ENCODE results near the gene PRPF6. TPM values are rescaled to one million over a fixed set of nuclear protein-coding genes. Genes with fewer than 3 reads are reported as not detected.
"Not testable (repeated sequence)": the region's sequence is repeated elsewhere in the genome, so short reads cannot be mapped to it uniquely, and the experiment has no call there.

The PRPF6 gene
- total RNA-seq, 1 donor, result 116 TPM

DNA sequence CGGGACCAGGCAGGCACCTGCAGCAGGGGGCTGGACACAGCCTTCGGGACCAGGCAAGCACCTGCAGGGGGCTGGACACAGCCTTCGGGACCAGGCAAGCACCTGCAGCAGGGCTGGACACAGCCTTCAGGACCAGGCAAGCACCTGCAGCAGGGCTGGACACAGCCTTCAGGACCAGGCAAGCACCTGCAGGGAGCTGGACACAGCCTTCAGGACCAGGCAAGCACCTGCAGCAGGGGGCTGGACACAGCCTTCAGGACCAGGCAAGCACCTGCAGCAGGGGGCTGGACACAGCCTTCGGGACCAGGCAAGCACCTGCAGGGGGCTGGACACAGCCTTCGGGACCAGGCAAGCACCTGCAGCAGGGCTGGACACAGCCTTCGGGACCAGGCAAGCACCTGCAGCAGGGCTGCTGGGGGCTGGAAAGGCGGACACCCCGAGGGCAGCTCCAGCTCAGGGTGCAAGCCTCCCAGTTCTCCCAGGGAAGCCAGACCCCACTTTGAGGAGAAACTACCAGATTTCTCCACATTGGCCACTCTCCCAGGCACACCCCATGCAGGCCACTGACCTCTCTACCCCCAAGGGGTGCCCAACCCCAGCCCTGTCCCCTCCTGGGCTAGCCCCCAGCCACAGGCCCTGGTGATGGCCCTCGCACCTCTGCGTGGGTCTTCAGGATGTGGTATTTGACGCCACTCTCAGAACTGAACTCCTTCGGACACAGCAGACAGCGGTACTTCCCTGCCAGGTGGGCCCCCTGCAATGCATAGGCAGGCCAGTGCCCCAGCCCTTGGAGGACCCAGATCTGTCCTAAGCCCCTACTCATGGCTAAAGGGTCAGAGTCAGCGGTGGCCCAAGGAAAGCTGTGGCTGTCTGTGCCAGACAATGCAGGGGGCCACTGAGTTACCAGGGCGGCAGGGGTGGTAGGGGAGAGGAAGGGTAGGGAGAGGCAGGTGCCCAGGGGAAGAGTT is 20.0 kb upstream of the PRPF6 start:
- not testable (repeated sequence) for DNase-seq (ENCODE audit: low read depth in 2 of 3, low spot score in 2 of 3)

DNA sequence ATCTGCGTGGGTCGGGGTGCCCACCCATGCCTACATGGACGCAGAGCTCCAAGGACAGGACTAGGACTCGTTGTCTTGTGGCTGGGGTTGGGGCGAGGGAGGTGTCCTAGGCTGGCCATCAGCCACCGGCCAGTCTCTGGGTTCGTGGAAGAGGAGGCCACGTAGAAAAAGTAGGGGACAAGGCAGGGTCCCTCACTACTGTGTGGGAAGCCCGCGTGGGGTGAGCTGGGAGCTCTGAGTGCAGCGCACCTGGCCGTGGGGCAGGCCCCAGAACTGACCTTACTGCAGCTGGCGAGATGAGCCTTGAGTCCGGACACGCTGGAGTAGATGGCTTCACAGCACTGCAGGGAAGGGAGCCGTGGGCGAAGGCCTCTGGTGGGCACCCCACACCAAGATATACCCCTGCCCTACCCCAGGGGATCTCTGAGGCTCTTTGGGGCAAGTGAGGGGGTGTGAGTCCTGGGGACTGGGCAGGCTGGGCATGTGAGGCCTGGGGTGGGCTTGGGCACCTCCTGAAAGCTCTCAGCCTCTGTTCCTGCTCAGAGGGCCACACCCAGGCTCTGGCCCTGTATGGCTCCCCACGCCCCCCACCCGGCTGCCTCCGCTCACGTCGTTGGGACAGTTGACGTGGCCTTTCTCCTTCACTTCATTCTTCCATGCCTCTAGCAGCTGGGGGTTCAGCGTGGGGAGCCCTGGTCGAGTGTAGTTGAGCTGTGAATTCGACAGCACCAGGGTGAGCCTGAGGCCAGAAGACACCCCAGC is 19.1 kb upstream of the PRPF6 start:
- no peak for DNase-seq (ENCODE audit: low read depth in 2 of 3, low spot score in 2 of 3)

DNA sequence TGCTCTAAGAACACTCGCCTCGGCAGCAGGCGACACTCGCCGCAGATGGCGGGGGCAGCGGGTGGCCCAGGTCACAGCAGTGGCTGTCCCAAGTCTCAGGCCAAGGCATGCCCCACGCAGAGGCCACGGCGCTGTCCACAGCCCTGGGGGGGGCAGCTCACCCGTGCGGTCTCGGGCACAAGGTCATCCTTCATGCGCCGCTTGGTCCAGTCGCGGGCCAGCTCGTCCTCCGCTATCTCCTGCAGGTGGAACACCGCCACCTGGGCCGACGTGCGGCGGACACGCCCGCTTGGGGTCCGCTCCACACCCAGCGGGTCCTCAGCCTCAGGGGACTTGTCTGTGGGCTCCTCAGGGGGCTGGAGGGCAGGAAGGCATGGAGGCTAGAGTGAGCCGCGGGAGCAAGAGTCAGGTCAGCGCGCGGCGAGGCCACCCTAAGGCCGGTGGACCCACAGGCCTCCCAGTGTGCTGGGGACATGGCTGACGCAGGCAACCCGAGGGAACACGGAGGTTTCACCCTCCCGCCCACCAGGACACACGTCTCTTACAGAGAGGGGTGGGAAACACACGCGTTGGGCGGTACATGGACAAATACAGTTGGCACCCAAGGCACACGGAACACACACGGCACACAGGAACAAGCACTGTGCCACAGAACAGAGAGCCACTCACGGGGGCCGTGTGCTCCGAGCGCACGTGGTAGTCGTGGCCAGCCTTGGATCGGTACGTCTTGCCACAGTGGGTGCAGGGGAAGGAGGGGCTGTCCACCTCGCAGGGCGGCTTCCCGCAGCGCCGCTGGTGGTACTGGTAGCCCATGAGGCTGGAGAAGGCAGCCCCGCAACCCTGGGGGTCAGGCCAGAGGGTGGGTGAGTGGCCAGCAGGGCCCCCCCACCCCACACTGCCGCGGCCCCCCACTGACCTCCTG is 18.2 kb upstream of the PRPF6 start:
- no peak for DNase-seq (ENCODE audit: low read depth in 2 of 3, low spot score in 2 of 3)

DNA sequence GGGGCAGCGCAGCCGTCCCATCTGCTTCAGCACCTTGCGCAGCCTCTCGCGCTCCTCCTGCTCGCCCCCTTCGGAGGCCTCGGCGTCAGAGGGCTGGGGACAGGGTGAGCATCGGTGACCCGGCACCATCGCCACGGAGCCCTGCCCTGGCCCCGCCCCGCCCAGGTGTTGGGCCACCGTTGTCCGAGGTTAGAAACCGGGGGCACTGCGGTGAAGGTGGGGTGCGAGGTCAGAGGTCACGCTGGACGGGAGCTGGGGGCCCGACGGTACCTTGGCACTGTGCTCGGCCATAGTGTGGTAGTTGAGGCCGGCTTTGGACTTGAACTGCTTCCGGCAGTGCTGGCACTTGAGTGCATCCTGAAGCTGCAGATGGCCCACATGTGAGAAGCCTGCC is 17.6 kb upstream of the PRPF6 start:
- DNase-seq (ENCODE audit: low read depth in 2 of 3, low spot score in 2 of 3), result no peak

DNA sequence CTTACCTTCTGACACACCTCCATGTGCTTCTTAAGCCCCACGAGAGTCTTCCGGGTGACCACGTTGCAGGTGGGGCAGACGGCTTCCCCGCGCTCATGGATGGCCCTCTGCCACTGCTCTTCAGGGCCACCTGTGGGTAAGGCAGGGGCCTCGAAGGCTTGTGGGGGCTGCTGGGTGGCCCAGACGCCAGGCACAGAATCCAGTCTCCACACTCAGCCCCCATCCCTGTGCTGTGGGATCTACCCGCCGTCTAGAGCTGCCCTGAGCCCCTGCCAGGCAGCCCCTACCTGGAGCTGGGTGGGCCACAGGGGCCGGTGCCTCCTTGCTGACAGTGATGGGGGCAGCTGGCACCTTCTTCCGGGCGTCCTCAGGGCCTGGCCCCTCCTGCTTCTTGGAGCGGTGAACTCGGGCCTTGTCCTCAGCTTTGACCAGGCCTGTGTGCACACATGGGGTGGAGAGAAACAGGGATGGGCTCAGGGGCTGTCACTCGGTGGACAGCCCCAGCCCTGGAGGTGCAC is 17.1 kb upstream of the PRPF6 start:
- no peak for DNase-seq (ENCODE audit: low read depth in 2 of 3, low spot score in 2 of 3)

DNA sequence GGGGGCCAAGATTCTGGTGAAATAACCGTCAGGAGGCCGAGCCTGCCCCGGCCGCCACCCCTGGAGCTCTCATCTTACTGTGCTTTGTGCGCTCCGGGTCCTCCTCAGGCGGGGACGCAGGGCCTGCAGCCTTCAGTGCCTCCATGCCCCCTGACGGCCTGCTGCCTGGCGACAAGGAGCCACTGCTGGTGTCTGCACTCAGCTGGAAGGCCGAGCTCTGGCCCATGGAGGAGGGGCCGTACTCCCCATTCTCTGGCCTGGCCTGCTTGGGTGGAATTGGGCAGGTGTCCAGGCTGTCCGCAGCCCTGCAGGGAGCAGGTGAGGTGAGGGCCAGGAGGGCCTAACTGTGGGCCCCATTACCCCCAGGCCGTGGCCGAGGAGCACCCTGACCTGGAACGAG is 16.5 kb upstream of the PRPF6 start:
- DNase-seq (ENCODE audit: low read depth in 2 of 3, low spot score in 2 of 3), result no peak

DNA sequence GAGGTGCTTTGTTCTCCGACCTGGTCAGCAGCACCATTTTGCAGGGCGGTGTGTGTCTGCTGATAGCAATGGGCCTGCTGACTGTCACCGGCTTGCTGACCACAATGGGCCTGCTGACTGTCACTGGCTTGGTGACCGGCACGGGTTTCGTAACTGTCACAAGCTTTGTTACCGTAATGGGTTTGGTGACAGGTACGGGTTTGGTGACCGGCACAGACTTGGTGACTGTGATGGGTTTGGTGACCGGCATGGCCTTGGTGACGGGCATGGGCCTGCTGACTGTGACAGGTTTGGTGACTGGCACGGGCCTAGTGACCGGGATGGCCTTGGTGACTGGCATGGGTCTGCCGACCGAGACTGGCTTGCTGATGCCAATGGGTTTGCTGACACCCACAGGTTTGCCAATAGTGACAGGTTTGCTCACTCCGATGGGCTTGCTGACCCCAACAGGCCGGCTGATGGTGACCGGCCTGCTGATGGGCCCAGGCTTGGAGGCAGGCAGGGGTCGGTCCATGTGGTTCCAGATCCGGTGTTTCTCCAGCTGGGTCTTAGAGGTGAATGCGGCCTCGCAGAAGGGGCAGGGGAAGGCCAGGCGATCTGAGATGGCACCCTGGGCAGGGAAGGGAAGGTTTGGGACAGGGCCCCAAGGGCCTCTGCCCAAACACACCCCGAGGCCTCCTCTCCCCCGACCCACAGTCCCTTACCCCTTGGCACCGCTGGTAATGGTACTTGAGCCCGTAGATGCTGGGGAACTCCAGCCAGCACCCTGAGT is 14.6 kb upstream of the PRPF6 start:
- no peak for DNase-seq (ENCODE audit: low read depth in 2 of 3, low spot score in 2 of 3)

DNA sequence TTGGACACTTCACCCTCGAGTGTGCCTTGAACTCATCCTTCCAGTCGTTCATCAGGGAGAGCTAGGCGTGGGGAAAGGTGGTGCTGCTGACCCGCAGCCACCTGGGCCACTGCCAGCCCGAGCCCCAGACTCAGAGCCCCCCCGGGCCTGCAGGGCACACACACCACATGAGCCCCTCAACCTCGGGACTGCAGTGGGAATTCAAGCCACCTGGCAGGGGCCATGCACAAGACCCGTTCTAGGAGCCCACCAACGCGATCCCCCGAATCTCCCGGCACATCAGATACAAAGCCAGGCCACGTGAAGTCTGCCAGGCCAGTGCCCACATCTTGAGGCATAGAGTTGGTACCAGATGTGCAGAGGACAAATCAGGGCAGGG is 14.0 kb upstream of the PRPF6 start:
- no peak for DNase-seq (ENCODE audit: low read depth in 2 of 3, low spot score in 2 of 3)

DNA sequence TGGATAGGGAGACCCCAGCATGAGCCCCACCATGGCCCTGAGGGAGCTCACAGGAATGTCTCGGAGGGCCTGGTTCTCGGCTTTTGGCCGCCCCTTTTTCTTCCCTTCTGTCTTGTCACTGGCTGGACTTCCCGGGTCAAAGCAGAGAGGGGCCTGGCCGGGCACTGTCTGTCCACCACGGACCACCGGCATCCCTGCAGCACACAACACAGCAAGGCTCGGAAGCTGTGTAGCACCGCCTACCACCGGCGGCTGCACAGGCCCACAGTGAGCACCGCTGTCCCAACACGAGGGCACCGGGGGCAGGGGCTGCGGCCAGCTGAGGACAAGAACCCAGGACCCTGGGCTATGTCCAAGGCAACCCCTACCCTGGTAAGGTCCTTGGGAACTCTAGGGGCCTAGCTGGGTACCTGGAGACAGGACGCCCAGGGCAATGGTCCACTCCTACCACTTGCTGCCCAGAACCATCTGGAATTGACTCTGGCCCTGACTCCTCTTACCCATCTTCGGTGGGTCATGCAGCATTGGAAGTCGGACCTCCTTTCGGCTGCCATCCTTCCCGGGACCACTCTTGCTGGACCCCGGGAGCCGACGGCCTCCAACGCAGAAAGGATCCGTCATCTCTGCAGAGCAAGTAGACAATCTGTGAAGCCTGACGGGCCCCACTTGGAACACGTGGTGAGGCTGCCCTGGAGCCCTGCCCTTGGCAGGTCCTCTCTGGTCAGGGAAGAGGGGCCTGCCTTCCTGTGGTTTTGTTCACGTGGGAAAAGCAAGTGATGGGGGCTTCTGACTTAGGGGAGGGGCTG is 13.4 kb upstream of the PRPF6 start:
- DNase-seq (ENCODE audit: low read depth in 2 of 3, low spot score in 2 of 3), result no peak

DNA sequence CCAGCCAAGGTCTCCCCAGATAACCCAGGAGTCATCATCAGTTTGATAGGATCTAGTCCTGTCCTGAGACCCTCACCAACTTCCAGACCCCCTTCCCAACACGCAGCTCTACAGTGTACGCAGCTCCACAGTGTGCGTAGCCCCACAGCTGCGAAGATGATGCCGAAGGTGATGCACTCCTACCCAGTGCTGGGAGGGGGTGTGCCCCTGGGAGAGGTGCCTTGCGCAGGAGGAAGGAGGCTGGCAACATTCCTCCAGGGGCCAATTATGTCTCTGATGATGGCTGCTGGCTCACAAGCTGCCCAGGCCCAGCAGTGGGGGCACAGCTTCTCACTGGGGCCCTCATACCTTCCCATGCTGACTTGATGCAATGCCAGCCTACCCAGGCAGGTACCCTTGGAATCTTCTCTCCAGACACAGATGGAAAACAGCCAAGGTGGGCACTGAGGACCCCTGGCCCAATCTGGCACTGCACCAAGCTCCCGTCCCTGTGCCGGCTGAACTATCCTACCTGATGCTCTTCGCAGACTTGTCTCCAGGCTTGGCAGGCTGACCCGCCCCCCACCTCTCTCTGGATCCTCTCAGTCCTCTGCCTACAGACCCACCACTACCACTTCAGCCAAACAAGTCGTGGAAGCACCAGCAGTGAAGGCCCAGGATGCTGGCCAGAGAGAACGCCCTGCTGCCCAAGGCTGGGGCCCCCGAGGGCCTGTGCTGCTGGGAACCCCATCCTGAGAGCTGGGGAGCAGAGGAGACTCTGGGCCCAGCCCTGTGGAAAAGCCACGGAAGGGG is 12.6 kb upstream of the PRPF6 start:
- no peak for DNase-seq (ENCODE audit: low read depth in 2 of 3, low spot score in 2 of 3)

DNA sequence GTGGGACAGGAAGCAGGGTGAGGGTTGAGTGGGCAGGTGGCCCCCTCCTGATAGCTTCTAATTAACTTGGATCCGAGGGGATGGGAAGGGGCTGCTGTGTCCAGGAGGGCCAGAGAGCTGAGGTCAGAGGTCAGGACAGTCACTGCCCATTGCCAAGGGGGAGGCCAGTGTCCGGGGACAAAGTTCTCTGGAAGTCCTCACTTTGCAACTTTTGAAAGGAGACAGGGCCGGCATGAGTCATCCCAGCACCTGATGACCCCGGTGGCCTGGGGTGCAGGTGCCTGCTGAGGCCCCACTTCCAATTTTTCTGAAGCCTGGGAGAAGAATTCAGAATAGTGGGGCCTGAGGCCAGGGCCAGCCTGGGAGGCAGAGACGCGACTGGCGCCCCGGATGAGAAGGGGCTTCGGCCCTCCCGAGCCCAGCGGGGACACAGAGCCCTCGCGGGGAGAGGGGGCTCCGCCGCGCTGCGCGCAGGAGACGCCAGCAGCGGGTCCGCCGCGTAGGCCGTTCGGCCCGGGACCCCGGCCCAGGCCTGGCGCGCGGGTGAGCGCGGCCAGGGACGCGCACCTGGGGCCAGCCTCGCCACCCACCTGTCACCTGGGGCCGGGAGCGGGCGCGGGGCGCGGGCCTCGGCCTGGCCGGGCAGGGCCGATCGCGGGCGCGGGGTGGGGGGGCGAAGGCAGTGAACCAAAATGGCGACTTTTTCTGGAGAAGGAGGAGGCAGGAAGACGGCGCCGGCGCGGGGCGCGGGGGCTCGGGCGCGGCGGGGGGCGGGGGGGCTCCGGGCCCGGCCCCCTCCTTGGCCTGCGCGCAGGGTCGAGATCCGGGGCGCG is 11.8 kb upstream of the PRPF6 start:
- no peak for DNase-seq (ENCODE audit: low read depth in 2 of 3, low spot score in 2 of 3)

DNA sequence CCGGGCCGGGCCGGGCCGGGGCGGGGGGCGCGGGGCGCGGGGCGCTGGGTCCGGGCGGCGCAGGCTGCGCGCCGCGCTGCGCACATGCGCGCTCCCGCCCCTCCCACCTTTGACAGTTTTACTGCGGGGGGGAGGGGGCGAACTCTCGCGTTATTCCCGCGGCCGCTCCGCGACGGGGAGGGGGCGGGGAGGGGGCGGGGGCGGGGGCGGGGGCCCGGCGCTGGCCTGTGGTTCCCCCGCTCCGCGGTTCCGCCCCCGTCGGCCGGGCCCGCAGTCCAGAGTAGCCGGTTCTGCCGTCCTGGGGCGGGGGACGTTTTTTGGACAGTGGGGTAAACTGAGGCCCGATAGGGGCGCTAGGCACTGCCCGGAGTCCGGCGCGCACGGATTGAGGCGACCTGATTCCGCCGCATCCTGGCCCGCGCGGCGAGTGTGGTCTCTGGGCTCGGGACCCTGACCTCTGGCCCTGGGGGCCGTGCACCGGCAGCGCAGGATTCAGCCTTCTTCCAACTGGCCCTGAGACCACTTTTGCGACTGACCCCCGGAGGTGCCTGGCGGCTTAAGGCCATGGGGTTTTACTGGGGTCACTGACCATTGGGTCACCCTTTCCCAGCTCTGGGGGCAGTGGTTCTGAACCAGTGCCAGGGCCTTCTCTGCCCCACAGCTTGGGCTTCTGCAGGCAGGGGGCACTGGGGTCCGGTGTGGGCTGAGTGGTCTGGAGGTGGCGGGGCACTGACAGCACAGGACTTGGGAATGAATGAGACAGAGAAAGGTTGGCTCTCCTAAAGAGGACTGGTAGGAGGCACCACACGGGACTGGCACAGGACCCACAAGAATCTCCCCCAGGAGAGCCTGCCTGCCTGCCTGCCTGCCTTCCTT is 10.9 kb upstream of the PRPF6 start, which contains the start of gene ZNF512B:
Gene ZNF512B (minus strand): TSS at position 93 of the 876 bp plus-strand sequence. CDS start 1,980 bp downstream, outside the sequence.
- peak in 2 of 3 donors; percentile 66 to 69 for DNase-seq (ENCODE audit: low read depth in 2 of 3, low spot score in 2 of 3)

DNA sequence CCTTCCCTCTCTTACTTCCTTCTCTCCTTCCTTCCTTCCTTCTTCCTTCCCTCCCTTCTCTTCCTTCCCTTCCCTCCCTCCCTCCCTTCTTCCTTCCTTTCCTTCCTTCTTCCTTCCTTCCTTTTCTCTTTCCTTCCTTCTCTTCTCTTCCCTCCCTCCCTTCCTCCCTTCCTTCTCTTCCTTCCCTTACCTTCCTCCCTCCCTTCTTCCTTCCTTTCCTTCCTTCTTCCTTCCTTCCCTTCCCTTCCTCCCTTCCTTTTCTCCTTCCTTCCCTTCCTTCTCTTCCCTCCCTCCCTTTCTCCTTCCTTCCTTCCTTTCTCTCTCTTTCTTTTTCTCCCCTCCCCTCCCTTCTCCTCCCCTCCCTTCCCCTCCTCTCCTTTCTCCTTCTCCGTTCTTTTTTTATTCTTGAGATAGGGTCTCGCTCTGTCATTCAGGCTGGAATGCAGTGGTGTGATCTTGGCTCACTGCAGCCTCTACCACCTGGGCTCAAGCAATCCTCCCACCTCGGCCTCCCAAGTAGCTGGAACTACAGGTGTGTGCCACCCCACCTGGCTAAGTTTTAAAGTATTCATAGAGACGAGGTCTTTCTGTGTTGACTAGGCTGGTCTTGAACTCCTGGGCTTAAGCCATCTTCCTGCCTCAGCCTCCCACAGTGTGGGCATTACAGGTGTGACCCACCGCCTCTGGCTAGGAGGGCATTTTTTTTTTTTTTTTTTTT is 10.1 kb upstream of the PRPF6 start:
- no peak for DNase-seq (ENCODE audit: low read depth in 2 of 3, low spot score in 2 of 3)

DNA sequence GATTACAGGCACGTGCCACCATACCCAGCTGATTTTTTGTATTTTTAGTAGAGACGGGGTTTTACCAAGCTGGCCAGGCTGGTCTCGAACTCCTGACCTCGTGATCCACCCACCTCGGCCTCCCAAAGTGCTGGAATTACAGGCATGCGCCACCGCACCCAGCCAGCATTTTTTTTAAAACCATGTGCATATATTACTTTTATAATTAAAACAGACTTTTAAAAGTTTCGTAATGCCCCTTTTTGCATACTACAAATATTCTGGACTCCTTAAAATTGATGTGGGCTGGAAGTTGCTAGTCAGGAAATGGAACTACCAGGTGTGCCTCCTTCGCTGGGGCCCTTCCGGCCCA is 9.0 kb upstream of the PRPF6 start:
- DNase-seq (ENCODE audit: low read depth in 2 of 3, low spot score in 2 of 3), result not testable (repeated sequence)

DNA sequence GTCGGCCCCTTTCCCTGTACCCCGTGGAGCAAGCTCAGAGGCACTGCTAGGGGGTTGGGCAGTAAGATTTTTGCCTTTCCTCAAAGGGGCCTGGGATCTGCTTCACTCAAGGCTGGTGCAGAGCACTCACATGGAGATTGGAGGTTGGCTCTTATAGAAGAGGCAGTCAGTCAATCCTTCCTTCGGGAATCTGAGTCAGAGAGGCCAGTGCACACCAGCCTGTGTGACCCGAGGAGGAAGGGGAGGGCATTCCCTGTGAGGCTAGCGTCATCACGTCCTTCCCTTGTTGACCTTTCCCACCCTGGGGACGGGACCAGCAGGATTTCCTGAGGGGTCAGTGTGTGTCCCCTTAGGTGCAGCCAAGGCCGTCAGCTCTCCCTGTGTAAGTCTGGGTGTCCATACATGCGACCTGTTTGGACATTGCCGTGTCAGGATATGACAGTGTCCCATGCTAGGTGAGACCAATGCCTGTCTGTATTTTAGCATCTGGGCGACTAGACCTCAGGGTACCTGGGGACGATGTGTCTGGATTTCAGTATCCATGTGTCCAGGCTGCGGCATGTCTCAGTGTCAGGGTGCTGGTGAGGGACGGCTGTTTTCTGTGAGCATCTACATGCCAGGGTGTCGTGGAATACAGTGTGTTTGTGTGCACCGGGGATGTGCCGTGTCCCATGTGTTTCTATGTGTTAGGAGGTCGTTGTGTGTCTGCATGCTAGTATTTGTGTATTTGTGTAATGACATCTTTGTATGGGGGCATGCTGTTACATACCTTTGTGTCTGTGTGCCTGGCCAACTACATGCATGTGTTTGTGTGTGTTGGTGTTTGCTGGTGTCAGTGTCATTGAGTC is 8.4 kb upstream of the PRPF6 start:
- DNase-seq (ENCODE audit: low read depth in 2 of 3, low spot score in 2 of 3), result no peak
